ENCODE measurements around the gene PDCL3. TPM values are rescaled to one million over a fixed set of nuclear protein-coding genes. Genes with fewer than 3 reads are reported as not detected.

PDCL3 gene
- total and polyA plus RNA-seq, 2 experiments from 2014 or later, result 28.1 to 72.4 TPM

GRCh38 chr2:100556746-100557145 lies 6.0 kb upstream of the PDCL3 start (continued):
- TF ChIP-seq STAT1 (IDR thresholded peaks at IDR 0.05; ENCODE audit: unreplicated experiment) (no peak), ETS1 (IDR thresholded peaks at IDR 0.05) (no peak), ZNF331 (CRISPR knock-in tag; IDR thresholded peaks at IDR 0.05; ENCODE audit: low read depth) (no peak), POLR2AphosphoS5 (IDR thresholded peaks at IDR 0.05; ENCODE audit: low read depth) (no peak), CREB1 (CRISPR knock-in tag; IDR thresholded peaks at IDR 0.05; ENCODE audit: low read depth) (no peak), CTCF (conservative IDR thresholded peaks at IDR 0.05; ENCODE audit: low read depth in 2 of 2) (no peak)

GRCh38 chr2:100560216-100560830 lies 2.5 kb upstream of the PDCL3 start:
- Histone ChIP-seq H3K36me3 (ENCODE audit: insufficient read depth) (no peaks in the 10 kb centered on the region), H3K79me2 (replicated peaks; ENCODE audit: insufficient read depth) (peaks cover 14% of the 10 kb centered on the region), H3K27me3 (ENCODE audit: insufficient read depth) (no peaks in the 10 kb centered on the region), H3F3A (replicated peaks; ENCODE audit: low read depth) (0 out of 2 replicates have a peak, but pooled peaks cover 7% of the 10 kb centered on the region), H4K20me1 (replicated peaks; ENCODE audit: insufficient read depth) (no peaks in the 10 kb centered on the region), H3K4me3 (no peak overlapping the region), H3K9me2 (ENCODE audit: insufficient read depth) (0 out of 2 replicates have a peak, but pooled peaks cover 3% of the 10 kb centered on the region), H2AFZ (no peak overlapping the region), H3K27ac (ENCODE audit: low read depth) (no peak overlapping the region), H3K4me1 (ENCODE audit: insufficient read depth) (peaks cover 13% of the 10 kb centered on the region), H3K4me2 (no peak overlapping the region)
- Mint-ChIP-seq H3K4me3 (no peak overlapping the region), H3K4me1 (peaks cover 14% of the 10 kb centered on the region), H3K27me3 (ENCODE audit: insufficient read depth, low read depth, poor library complexity) (peaks cover 7% of the 10 kb centered on the region), H3K36me3 (ENCODE audit: low read depth) (peaks cover 3% of the 10 kb centered on the region; the same call in 2 of the 3 replicates), H3K27ac (no peak overlapping the region), H3K9me3 (no peaks in the 10 kb centered on the region)
- no peak for DNase-seq (ENCODE audit: low spot score)
- no peak for ATAC-seq
- TF ChIP-seq ETS1 (IDR thresholded peaks at IDR 0.05) (no peak), JUNB (IDR thresholded peaks at IDR 0.05; ENCODE audit: unreplicated experiment) (no peak), ZNF114 (CRISPR knock-in tag; IDR thresholded peaks at IDR 0.05) (no peak), REST (IDR thresholded peaks at IDR 0.05; ENCODE audit: unreplicated experiment) (no peak), ZNF331 (CRISPR knock-in tag; IDR thresholded peaks at IDR 0.05; ENCODE audit: low read depth) (no peak), EZH2phosphoT487 (IDR thresholded peaks at IDR 0.05; ENCODE audit: unreplicated experiment) (no peak), ZNF462 (CRISPR knock-in tag; IDR thresholded peaks at IDR 0.05) (no peak)
